Measurements from ENCODE around the gene SP2.
A peak's percentile ranks its signal among the peaks of the same experiment; 100 is the strongest.

GRCh38 chr17:47862621-47863440, 33.2 kb upstream of the SP2 start:
- peak in 1 of 2 donors; percentile 10 for TF ChIP-seq POLR2A (IDR thresholded peaks at IDR 0.05)
- TF ChIP-seq, protein P1, sequence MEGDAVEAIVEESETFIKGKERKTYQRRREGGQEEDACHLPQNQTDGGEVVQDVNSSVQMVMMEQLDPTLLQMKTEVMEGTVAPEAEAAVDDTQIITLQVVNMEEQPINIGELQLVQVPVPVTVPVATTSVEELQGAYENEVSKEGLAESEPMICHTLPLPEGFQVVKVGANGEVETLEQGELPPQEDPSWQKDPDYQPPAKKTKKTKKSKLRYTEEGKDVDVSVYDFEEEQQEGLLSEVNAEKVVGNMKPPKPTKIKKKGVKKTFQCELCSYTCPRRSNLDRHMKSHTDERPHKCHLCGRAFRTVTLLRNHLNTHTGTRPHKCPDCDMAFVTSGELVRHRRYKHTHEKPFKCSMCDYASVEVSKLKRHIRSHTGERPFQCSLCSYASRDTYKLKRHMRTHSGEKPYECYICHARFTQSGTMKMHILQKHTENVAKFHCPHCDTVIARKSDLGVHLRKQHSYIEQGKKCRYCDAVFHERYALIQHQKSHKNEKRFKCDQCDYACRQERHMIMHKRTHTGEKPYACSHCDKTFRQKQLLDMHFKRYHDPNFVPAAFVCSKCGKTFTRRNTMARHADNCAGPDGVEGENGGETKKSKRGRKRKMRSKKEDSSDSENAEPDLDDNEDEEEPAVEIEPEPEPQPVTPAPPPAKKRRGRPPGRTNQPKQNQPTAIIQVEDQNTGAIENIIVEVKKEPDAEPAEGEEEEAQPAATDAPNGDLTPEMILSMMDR (IDR thresholded peaks at IDR 0.05): no peak
